DMS79 (cell line): ENCODE data around the gene CDH18.

Experiments
- DNase-seq: peaks from one replicate; lab custom pipeline; 2025; lab: John Stamatoyannopoulos, UW

The CDH18 gene

DNA sequence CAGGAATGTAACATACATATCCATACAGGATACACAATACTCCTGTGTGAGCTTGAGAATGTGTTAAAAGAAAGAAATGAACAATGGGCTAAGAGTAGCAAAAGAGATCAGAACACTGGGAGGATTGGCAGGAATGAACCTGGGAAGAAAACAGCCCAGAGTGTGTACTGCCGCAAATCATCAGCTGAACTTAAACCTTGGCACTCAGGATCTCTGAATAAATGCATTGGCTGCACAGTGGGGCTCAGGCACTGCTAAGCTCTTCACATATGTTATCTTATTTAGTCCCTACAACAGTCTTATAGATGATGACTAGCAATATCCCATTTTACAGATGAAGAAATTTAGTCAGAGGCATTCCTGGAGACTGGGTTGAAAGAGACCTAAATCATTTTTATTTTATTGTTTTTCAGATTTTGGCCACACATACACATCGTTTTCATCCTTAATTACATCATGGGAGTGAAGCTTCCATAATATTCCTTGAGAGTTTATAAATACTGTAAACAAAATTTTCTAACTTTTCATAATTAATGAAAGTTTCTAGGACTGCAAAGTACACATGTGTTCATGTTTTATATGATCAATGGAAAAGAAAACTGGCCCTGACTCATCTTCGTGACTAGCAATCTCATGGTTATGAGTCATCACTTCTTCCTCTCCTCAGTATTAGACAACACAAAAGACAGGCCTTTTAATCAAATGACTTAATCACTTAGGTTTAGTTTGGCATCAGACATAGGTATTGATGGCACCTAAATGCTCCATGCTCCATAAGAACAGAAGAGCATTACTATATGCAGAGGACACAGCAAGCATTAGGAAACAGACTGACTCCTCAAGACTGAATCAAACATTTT lies 59.2 kb downstream of the CDH18 start:
- no peak for DNase-seq

DNA sequence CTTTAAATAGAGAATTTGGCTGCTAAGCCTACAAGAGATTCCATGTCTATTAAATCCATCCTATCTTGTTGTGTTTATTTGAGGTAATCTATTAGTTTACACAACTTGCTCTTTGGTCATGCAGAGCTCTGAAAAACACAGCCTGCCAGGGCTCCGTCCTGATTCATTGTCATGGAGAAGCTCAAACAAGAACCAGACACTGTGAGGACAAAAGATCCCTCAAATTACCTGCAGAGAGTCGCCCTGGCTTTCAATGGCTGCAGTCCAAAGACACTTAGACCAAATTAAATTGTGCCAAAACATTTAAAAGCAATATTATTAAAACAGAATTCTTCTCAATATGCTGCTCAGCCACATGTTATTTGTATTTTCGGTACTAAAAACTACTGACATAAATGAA lies 60.1 kb downstream of the CDH18 start:
- no peak for DNase-seq

DNA sequence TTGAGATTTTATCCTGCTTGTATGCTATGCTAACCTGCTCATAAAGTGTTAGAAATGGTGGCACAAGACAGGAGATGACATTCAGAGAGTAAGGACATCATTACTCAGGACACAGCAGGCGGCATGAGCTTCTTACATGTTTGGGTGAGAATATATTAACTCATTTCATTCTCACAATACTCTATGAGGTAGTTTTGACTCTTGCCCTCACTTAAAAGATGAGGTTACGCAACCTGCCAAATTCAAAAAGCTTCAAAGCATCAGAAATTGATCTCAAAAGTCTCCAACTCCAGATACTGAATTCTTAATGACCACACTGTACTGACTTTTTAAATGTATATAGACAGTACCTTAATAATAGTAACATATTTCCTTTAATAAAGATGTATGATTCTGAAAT lies 60.8 kb downstream of the CDH18 start:
- DNase-seq = no peak

DNA sequence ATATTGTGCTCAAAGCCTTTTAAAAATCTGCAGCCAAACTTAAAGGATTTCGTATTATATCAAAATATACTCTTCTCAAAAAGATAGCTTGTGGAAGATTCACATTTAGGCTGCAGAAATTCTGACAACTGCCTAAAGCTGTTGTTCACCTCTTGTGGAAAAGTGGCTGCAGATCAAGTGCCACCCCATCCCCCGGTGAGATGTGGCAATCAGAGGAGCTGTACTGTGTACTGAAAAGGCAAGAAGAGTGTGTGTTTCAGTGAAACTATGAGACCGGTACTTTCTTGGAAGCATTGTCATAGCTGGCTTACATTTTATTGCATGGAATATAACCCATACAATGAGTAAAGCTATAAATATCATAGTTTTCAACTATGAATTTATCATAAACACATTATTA lies 64.3 kb downstream of the CDH18 start:
- DNase-seq = no peak

DNA sequence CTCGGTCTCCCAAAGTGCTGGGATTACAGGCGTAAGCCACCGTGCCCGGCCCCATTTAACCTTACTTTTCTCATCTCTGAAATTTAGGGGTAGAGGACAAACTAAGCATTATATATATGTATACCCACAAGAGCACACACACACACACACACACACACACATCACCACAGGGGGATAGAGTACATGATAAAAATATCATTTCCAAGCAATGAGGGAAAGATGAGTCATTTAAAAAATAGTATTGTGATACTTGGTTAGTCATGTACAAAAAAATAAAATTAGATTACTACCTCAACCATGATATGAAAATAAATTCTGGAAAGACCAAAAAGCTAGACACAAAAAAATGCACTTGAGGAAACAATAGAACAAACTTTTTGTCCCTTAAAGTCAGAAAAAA lies 67.2 kb downstream of the CDH18 start:
- DNase-seq = no peak

DNA sequence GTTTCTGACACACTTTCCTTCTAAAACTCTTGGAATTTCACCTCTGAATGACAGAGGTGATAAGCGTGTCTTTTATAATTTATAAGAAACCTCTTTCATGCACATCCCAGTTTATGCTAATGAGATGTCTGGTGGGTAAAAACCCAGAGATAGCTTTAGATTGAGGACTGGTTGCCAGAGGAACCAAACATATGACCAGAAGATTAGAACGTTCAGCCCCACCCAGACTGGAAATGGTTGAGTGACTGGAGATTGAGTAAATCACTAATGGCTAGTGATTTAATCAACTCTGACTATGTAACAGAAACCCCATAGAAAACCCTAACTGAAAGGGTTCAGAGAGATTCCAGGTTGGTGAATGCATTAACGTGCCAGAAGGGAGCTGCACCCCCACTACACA lies 69.2 kb downstream of the CDH18 start:
- DNase-seq = no peak

DNA sequence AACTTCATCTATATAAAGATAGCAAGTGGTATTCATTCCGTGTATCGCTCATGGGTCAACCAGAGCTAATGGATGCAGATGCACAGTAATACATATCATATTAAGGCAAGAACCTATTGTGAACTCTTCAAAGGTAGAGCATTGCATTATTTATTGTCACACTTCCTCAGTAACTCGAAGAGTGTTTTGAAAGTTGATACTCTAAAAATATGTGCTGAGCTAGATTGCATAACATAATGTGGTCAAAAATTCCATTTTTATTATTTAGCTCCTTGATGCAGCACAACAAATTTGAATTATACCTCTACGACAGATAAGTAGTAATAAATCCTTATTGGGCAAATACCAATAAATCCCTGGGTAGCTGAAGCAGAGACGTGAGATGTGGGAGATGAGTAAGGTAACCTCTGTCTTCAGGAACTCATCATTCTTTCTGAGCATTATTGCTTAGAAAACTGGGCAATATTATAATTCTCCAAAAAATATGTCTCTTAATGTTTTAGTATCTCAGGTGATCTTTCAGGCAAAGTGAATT lies 70.3 kb downstream of the CDH18 start:
- DNase-seq = no peak

DNA sequence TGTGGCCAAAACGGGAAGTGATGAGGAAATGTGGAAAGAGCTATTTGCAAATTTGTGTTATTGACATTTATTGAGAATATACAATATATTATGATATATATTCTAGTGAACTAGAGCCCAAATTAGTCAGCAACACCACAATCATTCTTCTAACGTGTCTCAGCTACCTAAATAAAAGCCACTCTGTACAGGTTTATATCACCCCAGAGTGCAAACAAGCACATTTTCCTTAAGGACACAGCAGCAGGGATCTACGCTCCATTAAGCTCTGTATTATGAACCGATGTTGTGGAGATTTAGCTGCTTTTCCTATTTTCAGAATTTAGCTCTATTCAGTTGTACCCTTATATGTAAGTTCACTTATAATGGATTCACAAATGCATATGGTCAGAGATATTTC lies 77.9 kb downstream of the CDH18 start:
- DNase-seq = no peak

DNA sequence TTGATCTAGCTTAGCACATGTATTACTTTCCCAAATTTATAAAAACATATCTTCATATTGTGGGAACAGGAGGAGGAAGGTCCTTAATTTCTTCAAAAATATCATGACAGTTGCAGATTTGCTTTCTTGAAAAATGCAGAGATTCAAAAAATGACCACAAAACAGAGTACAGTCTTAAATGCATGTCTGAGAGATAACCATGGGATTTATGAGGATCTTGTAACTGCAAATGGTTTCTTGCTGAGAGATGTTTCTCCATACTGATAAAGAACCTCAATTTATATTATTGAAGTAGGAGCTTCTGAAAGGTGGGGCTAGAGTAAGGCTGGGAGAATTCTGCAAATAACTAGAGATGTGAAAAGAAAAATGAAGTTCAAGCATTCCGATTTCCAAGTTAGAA lies 83.2 kb downstream of the CDH18 start:
- DNase-seq = no peak

DNA sequence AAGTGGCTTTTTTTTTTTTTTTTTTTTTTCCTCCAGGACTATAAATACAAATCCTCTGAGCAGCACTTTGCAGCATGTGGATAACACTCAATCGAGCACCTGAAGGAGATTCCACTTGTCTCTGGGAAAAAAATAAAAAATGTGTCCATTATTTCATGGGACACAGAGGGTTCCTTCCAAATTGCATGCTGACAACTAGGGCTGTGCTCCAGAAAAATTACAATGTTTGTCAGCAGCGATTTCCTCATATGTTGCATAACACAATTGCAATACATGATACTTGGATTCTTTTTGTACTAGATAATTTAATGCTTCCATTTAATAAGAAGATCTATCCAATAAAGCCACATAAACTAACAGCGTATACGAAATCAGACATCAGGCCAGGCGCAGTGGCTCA lies 84.4 kb downstream of the CDH18 start:
- DNase-seq = no peak

DNA sequence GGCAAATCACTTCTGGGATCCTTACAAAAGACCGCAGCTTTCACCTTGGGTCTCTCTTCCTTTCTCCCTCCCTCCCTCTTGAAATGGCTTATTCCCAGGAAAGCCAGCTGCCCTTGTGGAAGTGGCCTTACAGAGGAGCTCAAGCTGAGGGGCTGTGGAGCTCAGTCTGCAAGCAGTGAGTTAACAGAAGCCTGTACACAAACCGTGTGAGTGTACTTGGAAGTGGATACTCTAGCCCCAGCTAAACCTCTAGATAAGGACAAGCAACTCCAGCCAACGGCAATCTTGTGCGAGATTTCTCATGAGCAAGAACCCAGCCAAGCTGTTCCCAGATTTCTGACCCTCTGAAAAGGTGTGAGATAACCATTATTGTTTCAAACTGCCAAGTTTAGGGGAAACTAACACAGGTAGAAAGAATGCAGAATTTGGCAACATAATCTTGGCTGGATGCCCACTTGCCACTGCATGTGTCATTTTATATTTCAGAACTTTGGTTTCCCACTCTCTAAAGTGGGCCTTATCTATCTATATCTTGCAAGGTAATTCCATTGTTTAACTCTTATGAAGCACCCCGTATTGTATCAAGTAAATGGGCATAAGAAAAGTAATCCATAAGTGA lies 85.6 kb downstream of the CDH18 start:
- no peak for DNase-seq

DNA sequence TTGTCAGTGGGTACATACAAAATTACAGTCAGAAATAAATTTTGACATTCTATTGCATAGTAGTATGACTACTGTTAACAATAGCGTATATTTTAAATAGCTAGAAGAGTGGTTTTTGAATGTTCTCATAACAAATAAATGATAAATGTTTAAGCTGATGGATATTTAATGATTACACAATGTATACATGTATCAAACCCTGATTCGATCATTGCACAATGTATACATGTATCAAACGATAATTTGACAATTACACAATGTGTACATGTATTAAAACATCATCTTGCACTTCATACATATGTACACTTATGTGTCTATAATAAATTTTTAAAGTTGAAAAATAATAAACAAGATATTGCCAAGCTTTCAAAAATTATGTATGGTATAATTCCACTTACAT lies 87.7 kb downstream of the CDH18 start:
- DNase-seq = no peak

DNA sequence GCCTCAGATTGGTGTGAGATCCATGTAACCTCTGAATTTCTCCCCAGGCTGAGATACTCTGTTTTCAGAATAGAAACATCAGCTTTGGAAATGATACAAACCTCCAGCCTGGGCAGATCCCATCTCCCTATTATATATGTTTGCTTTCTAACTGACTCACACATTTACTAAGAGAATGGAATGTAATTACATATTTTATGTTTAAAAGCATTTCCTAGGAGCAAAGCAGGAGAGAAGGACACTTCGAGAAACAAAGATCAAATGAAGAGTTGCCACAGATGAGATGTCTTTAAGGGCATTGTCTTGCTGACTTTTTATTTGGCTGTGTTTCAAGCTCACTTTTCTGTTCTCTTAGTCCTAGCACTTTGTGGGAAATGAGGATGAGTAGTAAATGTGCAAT lies 96.3 kb downstream of the CDH18 start:
- DNase-seq = no peak

DNA sequence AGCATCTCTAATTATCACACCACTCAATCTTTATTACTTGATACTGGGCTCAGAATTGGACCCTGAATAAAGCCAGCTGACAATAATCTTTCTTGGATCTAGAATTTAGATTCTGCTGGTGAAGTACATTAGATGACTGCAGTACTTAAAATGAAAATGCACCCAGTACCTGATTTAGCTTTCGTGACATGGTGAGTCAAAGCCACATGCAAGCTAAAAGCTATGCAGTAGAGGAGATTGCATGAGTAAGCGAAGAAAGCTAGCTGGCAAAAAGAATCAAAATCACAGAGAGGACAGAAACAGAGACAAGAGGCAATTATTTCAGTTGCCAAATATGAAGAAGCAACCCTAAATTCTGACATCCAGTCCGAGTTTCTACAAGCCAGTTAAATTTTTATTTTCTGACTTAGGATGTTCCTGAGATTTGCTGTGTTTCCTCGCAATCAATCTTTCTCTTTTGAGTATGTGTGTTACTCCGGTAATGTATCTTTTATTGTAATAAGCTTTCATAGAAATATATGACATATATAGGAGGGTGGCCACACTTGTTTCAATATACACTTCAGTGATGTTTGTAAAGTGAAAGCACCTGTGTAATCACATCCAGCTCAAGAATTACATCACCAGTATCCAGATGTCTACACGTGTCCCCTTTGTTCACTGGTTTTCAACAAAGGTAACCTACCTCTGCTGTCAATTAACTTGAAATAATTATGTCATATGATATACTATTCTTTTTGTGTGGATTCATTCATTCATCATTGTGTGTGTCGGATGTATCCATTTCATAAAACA lies 101.7 kb downstream of the CDH18 start:
- no peak for DNase-seq

DNA sequence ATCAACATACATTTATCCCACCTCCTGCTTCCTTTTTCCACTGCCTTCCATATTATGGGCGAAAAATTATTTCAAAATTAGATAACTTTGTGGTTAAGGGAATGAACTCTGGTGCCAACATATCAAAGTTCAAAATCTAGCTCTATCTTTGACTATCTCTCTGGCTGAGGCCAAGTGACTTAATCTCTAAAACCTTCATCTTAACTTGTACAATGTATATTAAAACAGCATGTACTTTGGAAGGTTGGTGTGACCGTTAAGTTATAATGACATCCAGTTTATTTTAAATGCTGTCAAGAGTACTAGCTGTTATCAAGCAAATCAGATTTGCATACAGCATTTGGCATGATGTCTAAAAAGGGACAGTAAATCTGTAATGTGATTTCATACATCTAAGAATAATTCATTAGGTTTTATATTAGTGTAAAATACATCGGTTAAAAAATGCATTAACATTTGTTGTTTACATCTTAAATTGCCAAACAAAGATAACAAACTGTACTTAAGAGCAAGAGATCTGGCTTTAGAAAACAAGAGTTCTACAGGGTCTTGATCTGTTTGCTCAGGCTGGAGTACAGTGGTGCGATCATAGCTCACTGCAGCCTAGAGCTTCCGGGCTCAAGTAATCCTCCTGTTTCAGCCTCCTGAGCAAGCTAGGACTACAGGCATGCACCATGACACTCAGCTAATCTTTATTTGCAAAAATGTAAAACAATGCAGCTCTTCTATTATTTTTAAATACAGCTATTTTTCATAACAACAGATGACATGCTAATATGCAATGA lies 102.8 kb downstream of the CDH18 start:
- no peak for DNase-seq

DNA sequence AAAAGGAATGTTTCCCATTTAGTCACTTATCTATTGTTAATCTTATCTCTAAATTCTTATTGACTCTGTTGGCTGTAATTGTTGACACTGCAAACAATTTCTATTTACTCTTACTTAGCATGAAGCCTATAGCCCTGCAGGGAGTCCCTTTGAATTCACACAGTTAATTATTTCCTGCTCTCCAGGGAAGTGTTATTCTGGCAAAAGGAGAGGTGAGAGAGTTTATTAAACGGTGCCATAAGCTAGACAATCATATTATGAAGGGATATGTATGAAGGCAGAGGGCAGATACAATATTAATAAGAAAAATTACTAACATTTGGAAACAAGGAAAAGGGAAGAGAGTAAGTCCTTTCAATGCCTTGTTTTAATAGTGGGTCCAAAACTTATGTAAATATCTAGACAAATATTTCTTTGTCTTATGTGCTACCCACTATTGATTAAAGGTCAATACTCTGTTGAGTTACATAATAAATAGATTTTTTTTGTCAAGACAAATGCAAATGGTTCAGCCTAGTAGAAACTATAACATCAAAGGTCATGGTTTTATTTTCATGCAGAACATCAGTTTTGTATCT lies 107.1 kb downstream of the CDH18 start:
- no peak for DNase-seq

DNA sequence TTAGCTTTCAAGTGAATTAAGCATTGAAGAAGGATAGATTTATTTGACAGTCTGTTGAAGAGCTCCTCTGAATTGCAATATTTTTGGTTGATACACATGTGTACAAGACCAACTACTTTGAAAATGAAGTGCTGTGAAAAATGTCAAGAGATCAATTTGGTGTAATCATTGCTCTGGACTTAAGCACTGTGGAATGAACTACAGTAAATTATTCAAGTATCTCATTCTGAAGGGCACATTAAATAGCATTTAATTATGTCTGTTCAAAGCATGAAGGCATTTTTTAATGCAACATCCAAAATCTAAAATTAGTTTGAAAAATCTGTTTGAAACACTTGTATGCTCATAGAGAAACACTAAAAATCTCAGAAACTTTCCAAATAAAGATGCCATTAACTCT lies 107.5 kb downstream of the CDH18 start:
- no peak for DNase-seq

DNA sequence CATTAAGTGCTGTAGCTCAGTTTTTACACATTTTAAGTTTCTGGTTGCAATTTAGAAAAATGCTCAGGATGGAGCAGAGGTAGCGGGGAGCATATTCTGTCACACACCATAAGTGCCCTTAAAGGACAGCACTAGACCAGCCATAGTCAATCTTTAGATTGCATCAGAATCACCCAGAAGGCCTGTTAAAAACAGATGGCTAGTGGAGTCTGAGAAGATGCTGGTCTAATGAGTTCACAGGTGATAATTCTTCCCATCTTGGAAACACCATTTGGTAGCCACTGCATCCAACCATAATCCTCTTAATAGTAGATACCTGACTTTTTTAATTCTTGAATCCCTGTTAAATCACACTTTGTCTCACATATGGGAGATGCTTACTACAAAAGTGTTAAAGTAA lies 113.2 kb downstream of the CDH18 start:
- DNase-seq = no peak

DNA sequence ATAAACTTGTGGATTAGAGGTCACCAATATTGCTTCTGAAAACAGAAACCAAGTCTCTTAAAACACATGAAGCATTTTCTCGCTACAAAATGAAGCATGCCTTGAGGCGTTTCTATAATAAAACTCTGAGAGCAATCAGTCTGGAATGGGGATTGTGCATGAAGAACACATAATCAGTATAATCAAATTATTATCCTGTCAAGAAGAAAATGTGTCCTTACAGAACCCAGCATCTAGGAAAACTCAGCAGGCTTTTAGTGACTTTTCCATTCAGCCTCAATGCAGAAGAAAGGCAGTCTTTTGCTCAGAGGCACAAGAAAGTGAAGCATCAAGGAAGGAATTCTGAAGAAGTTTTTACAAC lies 121.9 kb downstream of the CDH18 start:
- DNase-seq = no peak

DNA sequence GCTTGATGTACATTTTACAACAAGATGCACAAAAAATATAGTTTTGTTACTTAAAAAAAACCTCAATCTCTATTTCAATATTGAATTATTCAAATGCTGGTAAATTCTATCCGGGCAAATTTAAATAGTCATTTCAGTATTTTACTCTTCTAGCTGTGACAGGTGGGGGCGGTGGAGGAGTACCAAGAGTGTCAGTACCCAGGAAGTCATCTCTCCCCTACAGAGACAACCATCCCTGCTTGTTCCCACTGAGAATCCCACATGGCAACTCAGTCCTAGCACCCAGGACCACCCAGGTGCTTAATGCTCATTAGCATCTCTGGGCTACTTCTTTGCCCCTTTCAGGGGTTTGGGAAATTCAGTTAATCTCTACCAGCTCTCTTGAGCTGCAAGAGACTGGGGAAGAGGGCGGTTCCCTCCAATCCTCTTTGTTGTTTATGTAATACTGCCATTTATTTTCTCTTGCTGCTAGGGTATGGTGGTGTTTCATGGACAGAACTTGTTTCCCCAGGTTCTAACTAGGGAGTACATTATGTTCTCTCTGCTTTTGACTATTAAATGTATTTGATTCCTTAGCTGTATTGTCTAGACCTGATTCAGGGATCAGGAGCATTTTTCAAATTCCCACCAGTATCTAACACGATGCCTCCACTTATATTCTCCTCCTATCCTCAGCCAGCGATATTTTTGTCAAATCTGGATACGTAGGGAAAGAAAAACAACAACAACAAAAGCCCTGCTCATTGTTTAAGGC lies 122.5 kb downstream of the CDH18 start:
- DNase-seq = no peak

DNA sequence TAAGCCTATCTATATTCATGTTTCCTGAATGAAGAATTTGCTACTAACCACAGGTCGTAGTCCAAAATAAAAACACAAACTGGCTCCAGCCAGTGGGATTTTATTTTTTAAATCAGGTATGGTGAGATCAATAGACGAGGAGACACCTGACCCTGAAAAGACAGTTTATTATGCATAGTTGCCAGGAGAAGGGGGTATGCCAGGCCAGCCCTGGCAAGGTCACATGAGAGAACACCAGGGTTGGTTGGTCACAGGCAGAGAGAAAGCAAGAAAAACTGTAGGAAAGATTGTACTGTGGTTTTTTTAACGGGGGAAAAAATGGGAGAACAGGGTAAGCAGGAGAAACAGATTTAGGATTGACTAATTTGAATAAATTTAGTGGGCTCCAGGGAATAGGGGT lies 125.3 kb downstream of the CDH18 start:
- DNase-seq = no peak
